Upper lobe of left lung (tissue), 4 donors: ENCODE measurements around the gene SPEN.

Source experiments
- POLR2A ChIP-seq, 4 donors: fragments of 450-650 bp; IDR thresholded peaks; one replicate each; pipeline ENCODE4 v1.5.1; 2016 to 2017; ENCODE audit warnings: antibody characterized with exemption in 4 of 4, mild to moderate bottlenecking in 2 of 4
- POLR2AphosphoS5 ChIP-seq, 2 donors: sonication (generic); formaldehyde crosslinking; IDR thresholded peaks; one replicate each; pipeline ENCODE4 v1.5.1; 2017; ENCODE audit warnings: antibody characterized with exemption in 2 of 2
- TF ChIP-seq, protein P1 (sequence below), 6 experiments: fragments of 450-650 bp in 4 of 6; fragments of 200-600 bp in 2 of 6; sonication (generic) in 2 of 6; IDR thresholded peaks; one replicate each; pipeline ENCODE4 v1.5.1; 2016 to 2019; ENCODE audit warnings: antibody characterized with exemption in 6 of 6

- TF ChIP-seq, protein P1, sequence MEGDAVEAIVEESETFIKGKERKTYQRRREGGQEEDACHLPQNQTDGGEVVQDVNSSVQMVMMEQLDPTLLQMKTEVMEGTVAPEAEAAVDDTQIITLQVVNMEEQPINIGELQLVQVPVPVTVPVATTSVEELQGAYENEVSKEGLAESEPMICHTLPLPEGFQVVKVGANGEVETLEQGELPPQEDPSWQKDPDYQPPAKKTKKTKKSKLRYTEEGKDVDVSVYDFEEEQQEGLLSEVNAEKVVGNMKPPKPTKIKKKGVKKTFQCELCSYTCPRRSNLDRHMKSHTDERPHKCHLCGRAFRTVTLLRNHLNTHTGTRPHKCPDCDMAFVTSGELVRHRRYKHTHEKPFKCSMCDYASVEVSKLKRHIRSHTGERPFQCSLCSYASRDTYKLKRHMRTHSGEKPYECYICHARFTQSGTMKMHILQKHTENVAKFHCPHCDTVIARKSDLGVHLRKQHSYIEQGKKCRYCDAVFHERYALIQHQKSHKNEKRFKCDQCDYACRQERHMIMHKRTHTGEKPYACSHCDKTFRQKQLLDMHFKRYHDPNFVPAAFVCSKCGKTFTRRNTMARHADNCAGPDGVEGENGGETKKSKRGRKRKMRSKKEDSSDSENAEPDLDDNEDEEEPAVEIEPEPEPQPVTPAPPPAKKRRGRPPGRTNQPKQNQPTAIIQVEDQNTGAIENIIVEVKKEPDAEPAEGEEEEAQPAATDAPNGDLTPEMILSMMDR (IDR thresholded peaks at IDR 0.05) = no peak
- TF ChIP-seq POLR2AphosphoS5 (IDR thresholded peaks at IDR 0.05) (no peak), POLR2A (IDR thresholded peaks at IDR 0.05) (no peak)
These were observed 19.3 kb downstream of the SPEN start for GRCh38 chr1:15866721-15867201.
